ENCODE measurements around the gene C3orf49.

C3orf49 gene

DNA sequence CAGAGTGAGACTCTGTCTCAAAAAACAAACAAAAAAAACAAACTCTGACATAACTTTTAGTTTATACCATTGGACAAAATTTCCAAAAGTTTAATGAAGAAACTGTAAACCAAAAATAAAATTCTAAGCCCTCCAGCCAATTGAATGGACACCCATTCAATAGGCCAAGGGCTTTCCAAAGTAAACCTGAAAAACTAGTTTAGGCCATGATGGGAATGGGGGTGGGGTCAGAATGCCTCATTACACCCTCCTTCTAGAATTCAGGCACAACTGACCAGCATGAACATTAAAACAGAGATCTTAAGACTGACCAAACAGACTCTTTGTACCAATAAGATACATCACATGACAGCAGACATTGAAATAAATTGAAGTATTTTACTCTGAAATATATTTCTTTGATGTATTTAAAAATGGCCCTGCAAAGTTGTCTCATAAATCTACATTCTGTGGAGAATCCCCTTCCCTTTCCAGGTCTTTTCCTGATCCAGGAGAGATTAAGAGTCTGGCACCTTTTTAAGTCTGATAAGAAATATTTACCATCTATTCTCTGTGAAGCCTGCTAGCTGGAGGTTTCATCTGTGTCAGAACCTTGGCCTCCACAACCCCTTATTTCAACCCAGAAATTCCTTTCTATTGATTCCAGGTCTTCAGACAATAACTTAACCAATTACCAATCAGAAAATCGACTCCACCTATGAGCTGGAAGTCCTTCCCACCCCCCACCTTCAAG lies 28.8 kb downstream of the C3orf49 start:
- TF ChIP-seq, protein P1, sequence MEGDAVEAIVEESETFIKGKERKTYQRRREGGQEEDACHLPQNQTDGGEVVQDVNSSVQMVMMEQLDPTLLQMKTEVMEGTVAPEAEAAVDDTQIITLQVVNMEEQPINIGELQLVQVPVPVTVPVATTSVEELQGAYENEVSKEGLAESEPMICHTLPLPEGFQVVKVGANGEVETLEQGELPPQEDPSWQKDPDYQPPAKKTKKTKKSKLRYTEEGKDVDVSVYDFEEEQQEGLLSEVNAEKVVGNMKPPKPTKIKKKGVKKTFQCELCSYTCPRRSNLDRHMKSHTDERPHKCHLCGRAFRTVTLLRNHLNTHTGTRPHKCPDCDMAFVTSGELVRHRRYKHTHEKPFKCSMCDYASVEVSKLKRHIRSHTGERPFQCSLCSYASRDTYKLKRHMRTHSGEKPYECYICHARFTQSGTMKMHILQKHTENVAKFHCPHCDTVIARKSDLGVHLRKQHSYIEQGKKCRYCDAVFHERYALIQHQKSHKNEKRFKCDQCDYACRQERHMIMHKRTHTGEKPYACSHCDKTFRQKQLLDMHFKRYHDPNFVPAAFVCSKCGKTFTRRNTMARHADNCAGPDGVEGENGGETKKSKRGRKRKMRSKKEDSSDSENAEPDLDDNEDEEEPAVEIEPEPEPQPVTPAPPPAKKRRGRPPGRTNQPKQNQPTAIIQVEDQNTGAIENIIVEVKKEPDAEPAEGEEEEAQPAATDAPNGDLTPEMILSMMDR (IDR thresholded peaks at IDR 0.05; ENCODE audit: low read depth, low read length): no peak
- H3K4me3 ChIP-seq (ENCODE audit: low read depth, low read length): no peak overlapping the region

DNA sequence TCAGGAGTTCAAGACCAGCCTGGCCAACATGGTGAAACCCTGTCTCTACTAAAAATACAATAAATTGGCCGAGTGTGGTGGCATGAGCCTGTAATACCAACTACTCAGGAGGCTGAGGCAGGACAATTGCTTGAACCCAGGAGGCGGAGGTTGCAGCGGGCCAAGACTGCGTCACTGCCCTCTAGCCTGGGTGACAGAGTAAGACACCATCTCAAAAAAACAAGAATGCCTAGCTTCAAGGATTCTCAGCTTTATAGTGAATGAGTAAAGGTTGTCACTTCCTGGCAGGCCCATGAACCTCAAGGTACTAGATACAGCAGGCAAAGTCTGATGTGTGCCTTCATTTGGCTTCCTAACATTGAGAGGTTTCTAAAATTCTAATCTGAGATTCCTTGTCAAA lies 30.1 kb downstream of the C3orf49 start:
- TF ChIP-seq, protein P1 (IDR thresholded peaks at IDR 0.05; ENCODE audit: low read depth, low read length): no peak

DNA sequence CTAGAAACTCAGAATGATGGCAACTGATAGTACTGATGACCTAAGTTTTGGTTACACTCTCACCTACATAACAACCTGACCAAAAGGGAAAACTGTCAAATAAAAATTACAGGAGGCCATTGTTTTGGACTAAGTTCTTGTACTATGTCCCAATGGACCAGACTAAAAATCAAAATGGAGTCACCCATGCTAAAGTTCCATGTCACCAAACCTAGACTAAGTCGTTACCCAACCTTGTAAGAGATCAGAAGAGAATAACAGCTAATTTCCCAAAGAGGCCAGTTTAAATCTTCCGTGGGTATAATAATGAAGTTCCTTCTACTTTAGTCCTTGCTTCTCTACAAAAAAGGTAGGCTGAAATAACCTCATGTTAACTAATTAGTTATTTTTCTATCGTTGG lies 32.2 kb downstream of the C3orf49 start:
- no peak overlapping the region for H3K4me3 ChIP-seq (ENCODE audit: low read depth, low read length)
- TF ChIP-seq, protein P1 (IDR thresholded peaks at IDR 0.05; ENCODE audit: low read depth, low read length): no peak

More for the DNA sequence above, 30.1 kb downstream of the C3orf49 start:
- H3K4me3 ChIP-seq (ENCODE audit: low read depth, low read length): no peak overlapping the region

GRCh38 chr3:63853106-63853505 lies 34.0 kb downstream of the C3orf49 start:
- TF ChIP-seq, protein P1 (IDR thresholded peaks at IDR 0.05; ENCODE audit: low read depth, low read length): no peak
- H3K4me3 ChIP-seq (ENCODE audit: low read depth, low read length): no peak overlapping the region

DNA sequence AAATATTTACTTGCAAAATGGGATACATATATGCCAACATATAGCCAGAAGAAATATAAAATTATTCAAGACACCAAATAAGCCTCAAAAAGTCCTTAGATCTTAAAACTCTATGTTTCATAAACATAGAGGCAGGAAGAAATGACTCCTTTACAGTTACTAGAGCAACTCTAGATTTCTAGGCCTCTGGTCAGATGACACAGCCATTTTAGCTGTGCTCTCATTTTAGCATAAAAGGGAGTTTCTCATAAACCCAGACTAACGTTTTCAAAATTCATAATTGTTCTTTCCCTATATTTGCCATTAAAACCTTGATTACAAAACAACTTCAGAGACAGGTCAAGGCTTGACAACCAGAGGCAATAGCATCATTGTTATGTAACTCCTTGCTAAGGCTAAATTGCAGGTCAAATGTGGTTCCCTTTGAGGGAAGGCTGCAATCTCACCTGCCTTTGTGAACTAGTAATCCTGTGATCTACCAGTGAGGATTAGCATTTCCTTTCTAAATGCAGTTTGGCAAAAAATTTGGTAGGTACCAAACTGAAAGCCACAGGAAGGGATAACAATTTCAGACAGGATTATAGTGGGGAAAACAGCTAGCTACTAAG lies 36.3 kb downstream of the C3orf49 start:
- no peak overlapping the region for H3K4me3 ChIP-seq (ENCODE audit: low read depth, low read length)
- TF ChIP-seq, protein P1 (IDR thresholded peaks at IDR 0.05; ENCODE audit: low read depth, low read length): no peak

- TF ChIP-seq, protein P1 (IDR thresholded peaks at IDR 0.05; ENCODE audit: low read depth, low read length): no peak
- H3K4me3 ChIP-seq (ENCODE audit: low read depth, low read length): no peak overlapping the region
These were observed 38.2 kb downstream of the C3orf49 start for GRCh38 chr3:63857311-63857710.

DNA sequence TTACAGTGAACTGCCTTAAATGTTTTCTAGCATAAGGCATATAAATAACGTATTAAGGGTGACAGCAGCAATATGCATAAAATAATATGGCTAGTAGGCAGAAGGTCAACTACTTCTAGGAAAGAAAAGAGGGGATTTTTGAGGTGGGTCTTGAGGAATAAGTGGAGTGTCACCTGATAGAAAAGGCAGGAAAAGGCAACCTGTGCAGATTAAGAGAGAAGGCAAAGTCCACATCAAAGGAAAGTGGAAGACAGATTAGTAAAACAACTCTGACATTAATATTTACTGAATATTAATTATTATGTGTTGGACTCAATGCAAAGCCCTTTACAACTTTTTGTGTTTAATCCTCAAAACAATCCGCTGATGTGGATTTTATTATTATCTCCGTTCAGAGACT lies 41.7 kb downstream of the C3orf49 start:
- TF ChIP-seq, protein P1 (IDR thresholded peaks at IDR 0.05; ENCODE audit: low read depth, low read length): no peak

More for the DNA sequence above, 41.7 kb downstream of the C3orf49 start:
- H3K4me3 ChIP-seq (ENCODE audit: low read depth, low read length): no peak overlapping the region
